ENCODE measurements around the gene USP14.

- TF ChIP-seq POLR2AphosphoS5 (IDR thresholded peaks at IDR 0.05; ENCODE audit: low read depth) (no peak), EZH2 (IDR thresholded peaks at IDR 0.05; ENCODE audit: low read depth, unreplicated experiment) (no peak)
- TF ChIP-seq, protein P1, sequence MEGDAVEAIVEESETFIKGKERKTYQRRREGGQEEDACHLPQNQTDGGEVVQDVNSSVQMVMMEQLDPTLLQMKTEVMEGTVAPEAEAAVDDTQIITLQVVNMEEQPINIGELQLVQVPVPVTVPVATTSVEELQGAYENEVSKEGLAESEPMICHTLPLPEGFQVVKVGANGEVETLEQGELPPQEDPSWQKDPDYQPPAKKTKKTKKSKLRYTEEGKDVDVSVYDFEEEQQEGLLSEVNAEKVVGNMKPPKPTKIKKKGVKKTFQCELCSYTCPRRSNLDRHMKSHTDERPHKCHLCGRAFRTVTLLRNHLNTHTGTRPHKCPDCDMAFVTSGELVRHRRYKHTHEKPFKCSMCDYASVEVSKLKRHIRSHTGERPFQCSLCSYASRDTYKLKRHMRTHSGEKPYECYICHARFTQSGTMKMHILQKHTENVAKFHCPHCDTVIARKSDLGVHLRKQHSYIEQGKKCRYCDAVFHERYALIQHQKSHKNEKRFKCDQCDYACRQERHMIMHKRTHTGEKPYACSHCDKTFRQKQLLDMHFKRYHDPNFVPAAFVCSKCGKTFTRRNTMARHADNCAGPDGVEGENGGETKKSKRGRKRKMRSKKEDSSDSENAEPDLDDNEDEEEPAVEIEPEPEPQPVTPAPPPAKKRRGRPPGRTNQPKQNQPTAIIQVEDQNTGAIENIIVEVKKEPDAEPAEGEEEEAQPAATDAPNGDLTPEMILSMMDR (conservative IDR thresholded peaks at IDR 0.05; ENCODE audit: low read depth in 2 of 2): no peak
Measured at GRCh38 chr18:213505-213904, 55.1 kb downstream of the USP14 start.

Data from GM23338 (cell line).